B cell (primary cell): ENCODE results near the gene ANKRD11.

Experiments
- EZH2 ChIP-seq: IDR thresholded peaks from 2 replicates; pipeline ENCODE4 v1.6.1; 2012; ENCODE audit warnings: borderline replicate concordance, low read depth, mild to moderate bottlenecking, moderate library complexity, low read length; ENCODE audit not compliant: insufficient read depth, poor library complexity, severe bottlenecking
- TF ChIP-seq, protein P1 (sequence below): fragments of 200-600 bp; IDR thresholded peaks from one replicate; pipeline ENCODE4 v1.8.0; 2022; ENCODE audit warnings: antibody characterized with exemption, mild to moderate bottlenecking

DNA sequence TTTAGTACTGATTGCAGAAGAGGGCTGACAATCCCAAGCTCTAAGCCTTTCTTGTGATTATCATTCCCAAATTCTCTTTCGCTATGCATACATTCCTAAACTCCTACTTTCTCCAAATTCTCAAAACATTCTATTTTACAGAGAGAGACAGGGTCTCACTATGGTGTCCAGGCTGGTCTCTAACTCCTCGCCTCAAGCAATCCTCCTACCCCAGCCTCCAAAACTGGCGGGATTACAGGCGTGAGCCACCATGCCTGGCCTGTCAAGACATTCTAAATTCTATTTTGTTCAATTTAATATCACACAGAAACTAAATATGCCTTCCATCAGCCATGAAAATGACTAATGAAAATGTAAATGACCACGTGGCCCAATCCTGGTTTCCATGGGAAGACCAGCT is 39.8 kb downstream of the ANKRD11 start:
- TF ChIP-seq, protein P1, sequence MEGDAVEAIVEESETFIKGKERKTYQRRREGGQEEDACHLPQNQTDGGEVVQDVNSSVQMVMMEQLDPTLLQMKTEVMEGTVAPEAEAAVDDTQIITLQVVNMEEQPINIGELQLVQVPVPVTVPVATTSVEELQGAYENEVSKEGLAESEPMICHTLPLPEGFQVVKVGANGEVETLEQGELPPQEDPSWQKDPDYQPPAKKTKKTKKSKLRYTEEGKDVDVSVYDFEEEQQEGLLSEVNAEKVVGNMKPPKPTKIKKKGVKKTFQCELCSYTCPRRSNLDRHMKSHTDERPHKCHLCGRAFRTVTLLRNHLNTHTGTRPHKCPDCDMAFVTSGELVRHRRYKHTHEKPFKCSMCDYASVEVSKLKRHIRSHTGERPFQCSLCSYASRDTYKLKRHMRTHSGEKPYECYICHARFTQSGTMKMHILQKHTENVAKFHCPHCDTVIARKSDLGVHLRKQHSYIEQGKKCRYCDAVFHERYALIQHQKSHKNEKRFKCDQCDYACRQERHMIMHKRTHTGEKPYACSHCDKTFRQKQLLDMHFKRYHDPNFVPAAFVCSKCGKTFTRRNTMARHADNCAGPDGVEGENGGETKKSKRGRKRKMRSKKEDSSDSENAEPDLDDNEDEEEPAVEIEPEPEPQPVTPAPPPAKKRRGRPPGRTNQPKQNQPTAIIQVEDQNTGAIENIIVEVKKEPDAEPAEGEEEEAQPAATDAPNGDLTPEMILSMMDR, result no peak
- no peak for TF ChIP-seq EZH2
